Uterus (tissue), 2 donors: Measurements from ENCODE around the gene SLC22A1.

Source experiments
- POLR2A ChIP-seq, 2 donors: fragments of 450-650 bp; IDR thresholded peaks; one replicate each; pipeline ENCODE4 v1.6.1; 2016; ENCODE audit warnings: antibody characterized with exemption in 2 of 2, mild to moderate bottlenecking in 1 of 2, moderate library complexity in 1 of 2
- TF ChIP-seq, protein P1 (sequence below), 4 experiments: fragments of 200-600 bp in 2 of 4; fragments of 450-650 bp in 2 of 4; sonication (generic) in 2 of 4; IDR thresholded peaks; one replicate each; pipeline ENCODE4 v1.5.1; 2016 to 2019; ENCODE audit warnings: antibody characterized with exemption in 4 of 4, mild to moderate bottlenecking in 2 of 4, moderate library complexity in 1 of 4

DNA sequence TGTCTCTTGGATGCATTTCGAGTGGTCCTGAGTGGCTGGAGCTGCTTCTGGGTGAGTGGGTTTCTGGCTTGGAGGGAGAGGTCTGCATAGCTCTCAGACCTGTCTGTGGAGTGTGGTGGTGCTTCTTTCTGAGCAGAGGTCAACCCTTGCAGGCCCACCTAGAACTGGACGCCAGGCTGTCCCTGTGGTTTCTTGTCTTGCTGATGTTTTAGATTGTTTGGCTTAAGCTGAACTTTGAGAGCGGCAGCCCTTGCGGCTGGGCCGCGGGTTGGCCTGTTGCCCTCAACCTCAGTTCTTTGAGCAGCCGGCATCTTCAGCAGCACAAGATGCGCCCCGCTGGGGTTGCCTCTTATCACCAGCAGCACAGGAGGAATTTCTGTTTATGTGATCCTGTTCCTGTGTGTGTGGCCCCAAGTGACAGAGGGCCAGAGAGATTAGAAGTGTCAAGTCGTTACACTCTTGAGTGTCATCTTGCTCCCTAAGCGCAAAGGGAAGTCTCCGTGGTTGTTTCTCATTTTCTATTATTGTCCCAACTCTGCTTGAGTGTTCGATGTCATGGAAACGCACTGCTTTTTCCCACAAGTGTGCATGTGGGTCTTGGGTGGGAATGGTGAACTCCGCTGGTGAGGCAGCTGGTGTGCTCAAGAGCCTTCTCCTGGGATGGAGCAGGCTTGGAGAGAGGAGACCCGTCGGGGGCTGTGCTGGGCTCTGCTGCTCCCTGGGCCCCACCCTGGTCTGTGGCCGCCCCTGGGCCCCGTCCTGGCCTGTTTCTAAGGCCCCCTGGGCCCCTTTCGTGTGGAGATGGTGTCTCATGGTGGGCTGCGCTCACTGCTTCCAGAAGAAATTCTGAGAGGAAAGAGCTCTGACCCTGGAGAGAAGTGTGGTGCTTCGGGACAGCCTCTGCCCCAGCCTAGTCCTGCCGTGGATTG lies 20.1 kb upstream of the SLC22A1 start:
- TF ChIP-seq POLR2A (IDR thresholded peaks at IDR 0.05), result no peak
- TF ChIP-seq, protein P1, sequence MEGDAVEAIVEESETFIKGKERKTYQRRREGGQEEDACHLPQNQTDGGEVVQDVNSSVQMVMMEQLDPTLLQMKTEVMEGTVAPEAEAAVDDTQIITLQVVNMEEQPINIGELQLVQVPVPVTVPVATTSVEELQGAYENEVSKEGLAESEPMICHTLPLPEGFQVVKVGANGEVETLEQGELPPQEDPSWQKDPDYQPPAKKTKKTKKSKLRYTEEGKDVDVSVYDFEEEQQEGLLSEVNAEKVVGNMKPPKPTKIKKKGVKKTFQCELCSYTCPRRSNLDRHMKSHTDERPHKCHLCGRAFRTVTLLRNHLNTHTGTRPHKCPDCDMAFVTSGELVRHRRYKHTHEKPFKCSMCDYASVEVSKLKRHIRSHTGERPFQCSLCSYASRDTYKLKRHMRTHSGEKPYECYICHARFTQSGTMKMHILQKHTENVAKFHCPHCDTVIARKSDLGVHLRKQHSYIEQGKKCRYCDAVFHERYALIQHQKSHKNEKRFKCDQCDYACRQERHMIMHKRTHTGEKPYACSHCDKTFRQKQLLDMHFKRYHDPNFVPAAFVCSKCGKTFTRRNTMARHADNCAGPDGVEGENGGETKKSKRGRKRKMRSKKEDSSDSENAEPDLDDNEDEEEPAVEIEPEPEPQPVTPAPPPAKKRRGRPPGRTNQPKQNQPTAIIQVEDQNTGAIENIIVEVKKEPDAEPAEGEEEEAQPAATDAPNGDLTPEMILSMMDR (IDR thresholded peaks at IDR 0.05), result no peak
